GM12878 (cell line): ENCODE measurements around the gene SRRM3. TPM values are rescaled to one million over a fixed set of nuclear protein-coding genes. Genes with fewer than 3 reads are reported as not detected.

Experiments
- ATAC-seq: fragments of 200-7000 bp; cut with Tn5 transposase; 3 replicates; pipeline ENCODE4 v1.9.1; 2020; ENCODE audit warnings: mild to moderate bottlenecking, moderate library complexity
- BruUV-seq: library from RNA; stranded (reverse); fragments of 400-500 nt; replicated peaks from 2 replicates; lab custom pipeline; 2021; lab: Mats Ljungman, UMichigan
- CTCF ChIA-PET: fragments of 300-600 bp; sonication (Branson Sonifier 250); formaldehyde crosslinking; extraction: SDS; loops from one replicate; lab custom pipeline; 2021; ENCODE audit warnings: inconsistent platforms; lab: Yijun Ruan, JAX
- POLR2A ChIA-PET: fragments of 350-600 bp; formaldehyde crosslinking; extraction: SDS; loops from one replicate; lab custom pipeline; 2021; ENCODE audit warnings: inconsistent platforms; lab: Charles Lee
- RAD21 ChIA-PET: fragments of 300-600 bp; sonication (Branson Sonifier 250); formaldehyde crosslinking; loops from one replicate; lab custom pipeline; 2023; ENCODE audit warnings: antibody characterized with exemption; ENCODE audit not compliant: unreplicated experiment; lab: Charles Lee
- SMC1A ChIA-PET: fragments of 300-600 bp; sonication (Branson Sonifier 250); formaldehyde crosslinking; loops from one replicate; lab custom pipeline; 2023; ENCODE audit not compliant: unreplicated experiment, uncharacterized antibody; lab: Charles Lee
- DNase-seq: peaks from one replicate; pipeline ENCODE4 v3.0.0-alpha.2; 2011; ENCODE audit warnings: low read depth, low spot score
- FAIRE-seq: peaks from 3 replicates; lab custom pipeline; 2011; peaks lifted over from hg19 to GRCh38; lab: Jason Lieb, UNC
- H2AFZ ChIP-seq: 2 replicates; pipeline ENCODE4 v1.6.0; 2011; ENCODE audit warnings: low read depth, low read length, control low read depth; ENCODE audit not compliant: control insufficient read depth
- H3K27ac ChIP-seq: 2 replicates; pipeline ENCODE4 v1.5.1; 2011; ENCODE audit warnings: control low read depth; ENCODE audit not compliant: control insufficient read depth, insufficient read depth
- H3K27me3 ChIP-seq, 2 experiments: replicated peaks in 1 of 2; 2 replicates each; pipeline versions ENCODE4 v1.6.0 to v1.6.1; 2011; ENCODE audit warnings: low read length in 1 of 2; ENCODE audit not compliant: control insufficient read depth in 2 of 2, insufficient read depth in 2 of 2
- H3K36me3 ChIP-seq, 2 experiments: 2 replicates each; pipeline ENCODE4 v1.5.1; 2011; ENCODE audit warnings: low read length in 1 of 2; ENCODE audit not compliant: control insufficient read depth in 2 of 2, insufficient read depth in 2 of 2
- H3K4me1 ChIP-seq: 2 replicates; pipeline ENCODE4 v1.6.1; 2011; ENCODE audit warnings: mild to moderate bottlenecking, low read length, moderate library complexity, mixed read lengths; ENCODE audit not compliant: control insufficient read depth, insufficient read depth
- H3K4me2 ChIP-seq: 2 replicates; pipeline ENCODE4 v1.6.0; 2011; ENCODE audit warnings: control low read depth; ENCODE audit not compliant: control insufficient read depth, insufficient read depth
- H3K4me3 ChIP-seq: fragments of 200-600 bp; sonication (generic); 2 replicates; pipeline ENCODE4 v1.5.1; 2016
- H3K79me2 ChIP-seq: 2 replicates; pipeline ENCODE4 v1.6.0; 2011; ENCODE audit warnings: low read length; ENCODE audit not compliant: control insufficient read depth, insufficient read depth
- H3K9ac ChIP-seq: 2 replicates; pipeline ENCODE4 v1.8.0; 2011; ENCODE audit warnings: low read length, control low read depth, mixed read lengths; ENCODE audit not compliant: control insufficient read depth, insufficient read depth
- H3K9me3 ChIP-seq: replicated peaks from 3 replicates; pipeline ENCODE4 v1.5.1; 2011; ENCODE audit warnings: mild to moderate bottlenecking, low read length; ENCODE audit not compliant: control insufficient read depth, insufficient read depth
- H4K20me1 ChIP-seq: 2 replicates; pipeline ENCODE4 v1.6.0; 2011; ENCODE audit not compliant: control insufficient read depth, insufficient read depth
- ASH2L ChIP-seq: fragments of 300-600, 200-600 bp; sonication (generic); IDR thresholded peaks from 2 replicates; pipeline ENCODE4 v1.6.1; 2017; ENCODE audit warnings: low read depth, mild to moderate bottlenecking, borderline replicate concordance
- EGR1 ChIP-seq, 2 experiments: IDR thresholded peaks; 1 replicate in 1 of 2; 2 replicates in 1 of 2; pipeline ENCODE4 v1.6.1; 2011 to 2012; ENCODE audit warnings: low read depth in 2 of 2, low read length in 2 of 2, borderline replicate concordance in 1 of 2, mild to moderate bottlenecking in 1 of 2, moderate library complexity in 1 of 2
- ESRRA ChIP-seq: IDR thresholded peaks from 2 replicates; pipeline ENCODE4 v1.6.1; 2012; ENCODE audit warnings: mild to moderate bottlenecking, low read length, improper control_type of control experiment
- ETV6 ChIP-seq, 2 experiments: fragments of 450-650 bp in 1 of 2; IDR thresholded peaks in 1 of 2; conservative IDR thresholded peaks in 1 of 2; 2 replicates each; pipeline ENCODE4 v1.6.1; 2014; ENCODE audit warnings: antibody characterized with exemption in 1 of 2, borderline replicate concordance in 1 of 2, low read depth in 1 of 2, mild to moderate bottlenecking in 1 of 2, moderate library complexity in 1 of 2
- KDM1A ChIP-seq: fragments of 200-600 bp; sonication (generic); IDR thresholded peaks from 2 replicates; pipeline ENCODE4 v1.6.1; 2016; ENCODE audit warnings: borderline replicate concordance
- MTA3 ChIP-seq: IDR thresholded peaks from 2 replicates; pipeline ENCODE4 v1.6.1; 2012; ENCODE audit warnings: low read length, inconsistent platforms, borderline replicate concordance
- NFYB ChIP-seq: IDR thresholded peaks from 2 replicates; pipeline ENCODE4 v1.6.1; 2011; ENCODE audit warnings: low read depth, mild to moderate bottlenecking, low read length, improper control_type of control experiment, moderate library complexity; ENCODE audit not compliant: insufficient read depth
- NKRF ChIP-seq: fragments of 450-650 bp; conservative IDR thresholded peaks from 2 replicates; pipeline ENCODE4 v1.6.1; 2017; ENCODE audit warnings: mild to moderate bottlenecking, moderate library complexity
- PKNOX1 ChIP-seq: fragments of 450-650 bp; IDR thresholded peaks from 2 replicates; pipeline ENCODE4 v1.6.1; 2016; ENCODE audit warnings: mild to moderate bottlenecking
- RB1 ChIP-seq: fragments of 450-650 bp; formaldehyde crosslinking; IDR thresholded peaks from 2 replicates; pipeline ENCODE4 v1.6.1; 2017; ENCODE audit warnings: mild to moderate bottlenecking, borderline replicate concordance
- SMAD1 ChIP-seq: fragments of 450-650 bp; IDR thresholded peaks from 2 replicates; pipeline ENCODE4 v1.6.1; 2018; ENCODE audit warnings: mild to moderate bottlenecking, low read depth; ENCODE audit not compliant: partially characterized antibody
- SMAD5 ChIP-seq: IDR thresholded peaks from 2 replicates; pipeline ENCODE4 v1.6.1; 2016; ENCODE audit warnings: antibody characterized with exemption, low read depth
- SPI1 ChIP-seq: IDR thresholded peaks from 2 replicates; pipeline ENCODE4 v1.6.1; 2011; ENCODE audit warnings: low read depth, mild to moderate bottlenecking, low read length, moderate library complexity, borderline replicate concordance; ENCODE audit not compliant: insufficient read depth
- ZSCAN29 ChIP-seq: fragments of 450-650 bp; IDR thresholded peaks from 2 replicates; pipeline ENCODE4 v1.6.1; 2017; ENCODE audit warnings: mild to moderate bottlenecking, moderate library complexity
- WGBS: methylation state at CpG from one replicate; pipeline ENCODE4 v1.1.6; 2016; ENCODE audit warnings: low lambda C conversion rate; ENCODE audit not compliant: insufficient replicate concordance, insufficient coverage; ENCODE audit errors: missing lambda C conversion rate; 5-methylcytosine and 5-hydroxymethylcytosine counted together
- in situ Hi-C: fragments of 300-500 bp; cut with MboI; formaldehyde crosslinking; loops from 9 replicates; pipeline ENCODE4 v1.14.3; 2018; ENCODE audit warnings: mixed read lengths
- intact Hi-C: fragments of 100-400 bp; cut with micrococcal nuclease; formaldehyde crosslinking; loops from one replicate; pipeline ENCODE4 v1.14.2; 2022; ENCODE audit not compliant: unreplicated experiment
- polyA plus RNA-seq, 11 experiments: library from polyadenylated mRNA; depleted of rRNA in 4 of 11; unstranded in 6 of 11; stranded (reverse) in 5 of 11; fragments of >200 nt; fragmentation: Nextera tagmentation in 4 of 11; fragmentation: Illumina TruSeq in 1 of 11; extraction: Ambion mirVana in 4 of 11; extraction: Trizol in 1 of 11; gene quantifications; 1 replicate in 1 of 11; 2 replicates in 10 of 11; pipeline versions ENCODE4 v1.2.1 to v1.2.3, GENCODE V29; 2011 to 2016; ENCODE audit warnings: inconsistent platforms in 2 of 11, missing spikeins in 2 of 11, low read depth in 1 of 11
- total RNA-seq, 4 experiments: library from RNA; depleted of rRNA in 3 of 4; stranded (reverse); fragments of >200 nt in 3 of 4; fragmentation: Illumina TruSeq in 1 of 4; extraction: Trizol in 1 of 4; gene quantifications; 2 replicates each; pipeline versions ENCODE4 v1.2.1 to v1.2.3, GENCODE V29; 2013 to 2021

Gene SRRM3
- total and polyA plus RNA-seq, 10 of the 15 experiments (the other 5 are each of a cell fraction or from before 2014, with no cell fraction given), result 0.03 to 0.15 (median 0.05) TPM; not detected in 6

DNA sequence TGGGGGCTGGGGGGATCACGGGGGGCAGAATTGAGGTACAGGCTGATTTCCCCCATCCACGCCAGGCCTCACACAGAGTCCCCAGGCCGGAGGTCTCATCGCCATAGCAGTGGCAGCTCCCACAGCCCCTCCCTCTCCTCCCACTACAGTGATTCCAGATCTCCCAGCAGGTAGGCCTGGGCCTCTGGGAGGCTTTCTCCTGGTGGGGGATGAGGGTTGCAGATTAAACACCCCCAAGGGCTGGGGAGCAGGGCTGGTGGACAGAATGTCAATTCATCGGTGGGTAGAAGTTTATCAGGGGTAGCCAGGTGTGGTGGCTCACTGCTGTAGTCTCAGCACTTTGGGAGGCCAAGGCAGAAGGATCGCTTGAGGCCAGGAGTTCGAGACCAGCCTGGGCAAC, 63.6 kb downstream of the SRRM3 start:
- ATAC-seq, result no peak
- in situ Hi-C loops (no loop called here), intact Hi-C loops (no loop called here)
- no peak overlapping the region for H3K4me3 ChIP-seq
- ChIA-PET CTCF (no interaction called here), RAD21 (no interaction called here), SMC1A (interaction anchor here (1.2 to 1.5 kb wide), 2 partner anchors 9 to 105 kb away, joined by 3 to 5 read pairs; no protein-coding TSS in a partner anchor), POLR2A (interaction anchor here (0.7 kb wide), 1 partner anchor 17 kb away, joined by 3 read pairs; no protein-coding TSS in a partner anchor)
- H3K9me3 ChIP-seq, result no peaks in the 10 kb centered on the region
- WGBS, result 77% methylated on average over 7 of the region's 7 CpGs
- no peak overlapping the region for H3K27ac ChIP-seq
- no TSS peak for BruUV-seq
- no peak for FAIRE-seq
- TF ChIP-seq ZSCAN29 (no peak), KDM1A (no peak), EGR1 (IDR thresholded peaks at IDR 0.05; ENCODE audit: borderline replicate concordance in 1 of 2, low read depth in 2 of 2, low read length in 2 of 2) (no peak), NKRF (no peak), NFYB (no peak), PKNOX1 (no peak), SPI1 (no peak), SMAD5 (no peak), MTA3 (no peak), SMAD1 (no peak), ETV6 (conservative IDR thresholded peaks at IDR 0.05 in 1 of 2, IDR thresholded peaks at IDR 0.05 in 1 of 2; ENCODE audit: borderline replicate concordance in 1 of 2, low read depth in 1 of 2) (no peak), RB1 (no peak), ESRRA (no peak), ASH2L (no peak)
- H3K9ac ChIP-seq, result no peak overlapping the region
- H2AFZ ChIP-seq, result no peak overlapping the region
- peaks cover 8% of the 10 kb centered on the region for H3K4me1 ChIP-seq
- no peak for DNase-seq
- no peaks in the 10 kb centered on the region for H4K20me1 ChIP-seq
- no peaks in the 10 kb centered on the region for H3K79me2 ChIP-seq
- H3K4me2 ChIP-seq, result no peak overlapping the region
- no peaks in the 10 kb centered on the region for H3K27me3 ChIP-seq
- no peaks in the 10 kb centered on the region for H3K36me3 ChIP-seq
